HG03432 (cell line): ENCODE measurements around the gene JAG1.

Source experiments
- ATAC-seq: cut with Tn5 transposase; IDR thresholded peaks from one replicate; pipeline ENCODE4 v1.9.1; 2021; ENCODE audit warnings: mild to moderate bottlenecking, moderate library complexity; ENCODE audit not compliant: unreplicated experiment

Gene JAG1

DNA sequence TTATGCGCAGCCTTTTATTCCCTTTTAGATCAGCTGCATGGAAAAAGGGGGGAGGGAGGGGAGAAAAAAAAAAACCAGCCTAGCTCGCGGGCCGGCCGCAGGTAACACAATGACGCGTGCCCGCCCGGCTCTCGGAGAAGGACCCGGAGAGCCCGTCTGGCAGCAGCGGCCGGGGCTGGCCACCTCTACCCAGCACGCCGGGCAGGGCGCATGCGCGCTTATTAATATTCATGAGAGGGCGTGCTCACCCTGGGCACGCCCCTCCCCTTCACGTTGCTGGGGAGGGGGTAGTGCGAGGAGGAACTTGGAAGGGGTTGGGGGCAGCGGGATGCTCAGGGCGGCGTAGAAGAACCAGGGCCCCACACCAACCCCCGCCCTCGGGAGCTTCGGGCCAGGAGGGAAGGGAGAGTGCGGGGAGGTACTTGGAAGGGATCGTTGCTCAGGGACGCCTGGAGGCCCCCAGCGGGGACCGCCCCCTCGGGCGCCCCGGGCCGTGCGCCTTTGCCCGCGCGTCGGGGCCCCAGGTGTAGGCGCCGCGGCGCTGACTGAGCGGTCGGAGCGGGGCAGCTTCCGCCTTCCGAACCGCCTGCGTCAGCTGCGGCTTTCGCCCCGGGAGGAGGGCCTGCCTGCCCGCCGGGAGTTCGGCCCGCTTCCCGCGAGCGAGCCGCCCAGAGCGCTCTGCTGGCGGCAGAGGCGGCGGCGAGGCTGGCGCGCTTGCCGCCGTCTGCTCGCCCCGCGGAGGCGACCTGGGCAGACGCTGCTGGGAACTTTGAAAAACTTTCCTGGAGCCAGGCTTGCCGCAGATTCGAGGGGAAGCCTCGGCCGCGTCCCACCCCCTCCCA is at the start of gene JAG1:
Gene JAG1, minus strand, starts transcription at position 158 of the 842 bp plus-strand sequence. CDS start 469 bp downstream, outside the sequence.
- ATAC-seq, result peak; percentile 60

- ATAC-seq, result no peak
Measured at GRCh38 chr20:10721976-10722375, 48.2 kb upstream of the JAG1 start.

- ATAC-seq, result no peak
Measured at GRCh38 chr20:10721137-10721896, 47.5 kb upstream of the JAG1 start.

- no peak for ATAC-seq
Measured at GRCh38 chr20:10720565-10720964, 46.8 kb upstream of the JAG1 start.

DNA sequence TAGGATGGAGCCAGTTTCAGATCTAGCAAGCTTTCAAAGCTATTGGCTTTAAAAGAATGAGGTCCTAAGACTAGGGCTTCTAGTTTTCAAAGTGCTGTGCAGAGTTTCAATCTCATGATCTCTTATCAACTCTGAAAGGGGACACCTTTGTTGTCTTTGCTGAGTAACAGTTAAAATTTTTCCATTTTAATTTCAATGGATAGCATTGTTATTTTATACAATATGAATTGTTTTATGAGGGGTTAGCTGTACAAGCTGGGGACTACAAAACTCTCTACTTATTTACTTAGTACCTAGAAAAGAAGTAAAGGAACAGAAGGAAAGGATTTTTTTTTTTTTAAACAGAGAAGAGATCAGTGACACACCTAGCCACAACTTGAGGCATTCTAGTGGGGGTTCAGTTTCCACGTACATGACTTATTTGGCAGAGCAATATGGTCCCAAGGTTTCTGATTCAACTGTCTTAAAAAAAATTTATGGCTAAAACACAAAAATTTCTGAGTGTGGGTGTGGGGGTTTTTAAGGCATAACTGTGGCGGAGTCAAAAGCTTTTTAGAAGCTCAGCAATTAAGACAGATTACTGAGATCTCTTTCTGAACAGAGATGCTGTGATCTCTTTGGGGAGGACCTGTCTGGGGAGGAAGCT is 46.1 kb upstream of the JAG1 start:
- ATAC-seq, result no peak

DNA sequence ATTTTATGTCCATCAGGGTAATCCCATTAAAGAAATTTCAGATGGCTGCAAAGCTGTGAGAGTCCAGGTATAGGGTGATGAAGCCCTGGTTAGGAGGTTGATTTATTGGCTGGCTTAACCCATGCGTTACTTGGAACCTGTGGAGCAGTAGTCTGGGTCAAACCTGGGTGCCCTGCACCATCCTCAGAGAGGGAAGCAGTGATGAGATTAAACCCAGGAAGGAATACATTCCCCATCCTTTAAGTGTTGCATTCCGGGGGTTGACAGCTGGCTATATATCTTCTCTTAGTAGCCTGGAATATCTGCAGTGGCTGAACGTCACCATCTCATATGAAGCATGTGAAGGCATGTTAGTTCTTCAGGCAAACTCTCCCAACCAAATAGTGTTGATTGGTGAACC is 44.9 kb upstream of the JAG1 start:
- no peak for ATAC-seq

GRCh38 chr20:10716855-10717254 is 43.1 kb upstream of the JAG1 start:
- ATAC-seq, result no peak

- no peak for ATAC-seq
Measured at GRCh38 chr20:10715035-10715434, 41.2 kb upstream of the JAG1 start.

- no peak for ATAC-seq
Measured at GRCh38 chr20:10714236-10714975, 40.6 kb upstream of the JAG1 start.

GRCh38 chr20:10713161-10713560 is 39.4 kb upstream of the JAG1 start:
- ATAC-seq, result no peak

DNA sequence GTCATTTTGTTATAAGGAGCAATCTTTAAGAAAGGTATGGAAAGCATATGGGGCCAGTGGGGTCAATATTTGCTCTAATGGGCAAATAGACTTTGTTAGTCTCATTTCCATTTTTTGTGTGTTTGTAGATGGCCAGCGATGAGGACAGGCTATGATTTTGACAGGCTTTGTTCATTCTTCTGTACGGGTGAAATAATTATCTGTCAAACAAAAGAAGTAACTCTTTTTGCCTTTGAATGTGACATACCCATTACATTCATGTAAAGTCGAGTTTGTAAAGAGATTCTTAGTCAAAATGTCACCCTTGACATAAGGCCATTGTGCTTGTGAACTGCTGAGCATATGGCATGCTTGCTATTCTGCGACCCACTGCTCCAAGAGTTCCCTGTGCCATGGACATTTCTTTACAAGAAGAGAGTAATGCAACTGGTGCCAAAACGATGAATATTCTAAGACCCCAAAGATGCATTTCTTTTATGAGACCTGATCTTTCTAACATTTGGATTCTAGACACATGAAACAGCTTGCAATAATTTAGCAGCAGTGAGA is 38.2 kb upstream of the JAG1 start:
- no peak for ATAC-seq

GRCh38 chr20:10710991-10711775 is 37.4 kb upstream of the JAG1 start:
- no peak for ATAC-seq

DNA sequence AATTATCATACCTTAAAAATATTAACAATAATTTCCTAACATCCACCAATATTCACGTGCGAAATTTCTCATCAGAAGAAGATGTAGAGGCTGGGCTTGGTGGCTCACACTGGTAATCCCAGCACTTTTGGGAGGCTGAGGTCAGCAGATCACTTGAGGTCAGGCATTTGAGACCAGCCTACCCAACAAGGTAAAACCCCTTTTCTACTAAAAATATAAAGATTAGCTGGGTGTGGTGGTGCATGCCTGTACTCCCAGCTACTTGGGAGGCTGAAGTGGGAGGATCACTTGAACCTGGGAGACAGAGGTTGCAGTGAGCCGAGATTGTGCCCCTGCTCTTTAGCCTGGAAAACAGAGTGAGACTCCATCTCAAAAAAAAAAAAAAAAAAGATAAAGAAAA is 36.1 kb upstream of the JAG1 start:
- ATAC-seq, result no peak

- no peak for ATAC-seq
Measured at GRCh38 chr20:10708351-10709185, 34.8 kb upstream of the JAG1 start.

GRCh38 chr20:10707791-10708190 is 34.0 kb upstream of the JAG1 start:
- no peak for ATAC-seq

- ATAC-seq, result no peak
Measured at GRCh38 chr20:10707068-10707467, 33.3 kb upstream of the JAG1 start.

DNA sequence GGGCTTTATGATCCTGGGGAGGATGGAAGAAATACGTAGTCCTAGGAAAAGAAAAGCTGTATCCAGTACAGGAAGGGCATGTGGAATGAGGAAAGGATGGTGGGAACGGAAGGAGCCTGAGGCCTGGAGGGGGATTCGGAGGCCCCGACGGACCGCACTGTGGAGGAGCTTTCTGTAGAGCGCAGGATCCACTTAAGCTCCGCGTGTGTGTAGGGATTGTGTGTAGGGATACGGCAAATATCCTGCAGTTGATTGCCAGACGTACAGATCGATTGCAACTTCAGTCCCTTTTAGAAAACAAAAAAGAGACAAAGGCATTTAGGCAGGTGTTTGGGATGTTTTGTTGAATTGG is 32.6 kb upstream of the JAG1 start:
- no peak for ATAC-seq

DNA sequence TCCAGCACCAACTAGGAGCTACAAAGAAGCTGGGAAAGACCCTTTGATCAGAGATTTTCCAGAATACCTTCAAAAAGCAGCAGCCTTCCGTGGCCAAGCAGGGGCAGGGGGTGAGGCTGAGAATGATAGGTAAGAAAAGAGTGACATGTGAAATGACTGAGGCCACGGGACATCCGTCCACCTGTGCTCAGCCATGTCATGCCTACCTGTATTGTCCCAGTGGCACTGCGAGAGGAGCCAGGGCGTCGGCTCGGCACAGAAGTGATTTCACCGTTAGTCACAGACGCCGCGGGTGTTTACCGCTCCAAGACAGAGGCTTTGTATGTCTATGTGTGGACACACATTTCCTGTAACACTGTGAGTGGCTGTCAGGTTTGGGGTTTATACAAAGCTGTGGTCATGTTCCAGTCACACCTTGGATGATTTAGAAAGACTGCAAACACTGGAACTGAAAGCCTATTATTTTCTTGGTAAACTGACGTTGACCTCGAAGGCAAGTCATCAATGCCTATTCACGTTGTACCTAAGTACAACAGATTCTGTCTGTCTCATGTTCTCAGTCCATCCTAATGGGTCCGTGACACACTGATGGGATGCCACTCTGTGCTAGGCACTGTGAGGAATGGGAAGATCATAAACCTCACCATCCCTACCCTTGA is 32.1 kb upstream of the JAG1 start:
- ATAC-seq, result no peak

GRCh38 chr20:10701607-10702006 is 27.8 kb upstream of the JAG1 start:
- no peak for ATAC-seq
